ENCODE data around the gene GCSAM.
A peak's percentile ranks its signal among the peaks of the same experiment; 100 is the strongest.

Gene GCSAM

DNA sequence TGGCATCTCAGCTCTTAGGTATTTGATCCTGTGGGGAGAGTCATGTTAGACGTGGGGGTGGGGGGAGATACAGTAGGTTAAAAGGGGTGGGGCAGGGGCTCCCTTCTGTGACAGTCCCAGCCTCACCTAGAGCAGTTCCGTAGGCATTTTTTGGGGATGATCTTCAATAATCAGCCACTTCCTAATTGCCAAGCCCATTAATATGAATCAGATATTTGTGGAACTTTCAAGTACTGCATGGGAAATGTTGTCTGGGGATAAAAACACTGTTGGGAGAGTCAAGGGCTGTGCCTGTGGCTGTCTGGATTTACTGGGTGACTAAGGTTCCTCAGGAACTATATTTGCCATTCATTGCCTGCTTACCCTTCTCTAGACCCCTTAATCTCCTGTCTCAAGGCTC lies 37.3 kb downstream of the GCSAM start:
- H3K9me3 Mint-ChIP-seq, result no peaks in the 10 kb centered on the region
- no peaks in the 10 kb centered on the region for H3K27me3 Mint-ChIP-seq
- H3K27ac Mint-ChIP-seq, result no peak overlapping the region
- H3K4me3 Mint-ChIP-seq, result no peak overlapping the region
- peaks cover 28% of the 10 kb centered on the region for H3K4me1 Mint-ChIP-seq
- no peaks in the 10 kb centered on the region for H3K36me3 Mint-ChIP-seq

DNA sequence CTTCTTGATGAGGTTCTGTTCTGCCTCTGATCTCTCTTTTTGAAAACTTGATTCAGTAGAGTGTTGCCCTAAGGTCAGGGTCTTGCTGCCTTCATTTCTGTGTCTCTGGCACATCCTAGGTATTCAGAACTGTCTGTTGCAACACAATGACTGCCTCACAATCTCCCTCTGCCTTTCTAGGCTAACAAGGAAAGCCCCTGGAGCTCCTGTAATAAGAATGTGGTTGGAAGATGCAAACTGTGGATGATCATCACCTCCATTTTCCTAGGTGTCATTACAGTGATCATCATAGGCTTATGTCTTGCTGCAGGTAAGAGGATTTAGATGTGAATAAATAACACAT lies 39.9 kb downstream of the GCSAM start:
- Mint-ChIP-seq H3K36me3 (no peaks in the 10 kb centered on the region), H3K9me3 (no peaks in the 10 kb centered on the region), H3K27ac (peak overlapping the region; percentile 1), H3K4me1 (peaks cover 25% of the 10 kb centered on the region), H3K27me3 (no peaks in the 10 kb centered on the region), H3K4me3 (no peak overlapping the region)

DNA sequence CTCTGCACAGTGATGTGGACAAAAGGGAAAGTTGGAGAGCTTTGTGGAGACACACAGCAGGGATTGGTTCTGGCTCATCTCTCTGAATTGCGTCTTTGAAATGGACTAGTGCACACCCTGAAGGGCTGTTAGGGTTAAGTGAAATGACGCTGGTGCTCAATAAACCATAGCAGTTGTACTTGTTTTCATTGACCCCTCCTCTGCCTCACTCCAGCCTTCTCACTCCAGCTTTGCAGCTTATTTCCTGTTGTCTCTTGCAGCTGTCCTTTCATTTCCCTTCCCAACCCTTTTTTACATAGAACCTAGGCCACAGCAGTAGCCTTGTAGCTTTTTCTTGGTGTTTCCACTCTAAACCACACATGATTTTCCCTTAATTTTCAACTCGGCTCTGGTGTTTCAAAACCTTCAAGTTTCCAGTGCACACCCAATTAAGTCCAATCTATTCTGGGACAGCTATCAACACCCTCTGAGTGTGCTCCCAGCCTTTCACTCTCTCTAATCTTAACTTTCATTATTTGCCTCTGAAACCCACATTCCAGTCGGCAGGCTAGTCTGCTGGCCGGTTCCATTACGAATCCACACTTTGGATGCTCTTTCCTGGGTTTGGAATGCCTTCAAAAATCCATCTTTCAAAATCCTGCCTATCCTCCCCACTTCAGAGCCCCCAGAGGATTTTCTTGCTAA lies 40.4 kb downstream of the GCSAM start:
- Mint-ChIP-seq H3K27ac (peak overlapping the region; percentile 1), H3K4me1 (peaks cover 22% of the 10 kb centered on the region), H3K4me3 (no peak overlapping the region)

DNA sequence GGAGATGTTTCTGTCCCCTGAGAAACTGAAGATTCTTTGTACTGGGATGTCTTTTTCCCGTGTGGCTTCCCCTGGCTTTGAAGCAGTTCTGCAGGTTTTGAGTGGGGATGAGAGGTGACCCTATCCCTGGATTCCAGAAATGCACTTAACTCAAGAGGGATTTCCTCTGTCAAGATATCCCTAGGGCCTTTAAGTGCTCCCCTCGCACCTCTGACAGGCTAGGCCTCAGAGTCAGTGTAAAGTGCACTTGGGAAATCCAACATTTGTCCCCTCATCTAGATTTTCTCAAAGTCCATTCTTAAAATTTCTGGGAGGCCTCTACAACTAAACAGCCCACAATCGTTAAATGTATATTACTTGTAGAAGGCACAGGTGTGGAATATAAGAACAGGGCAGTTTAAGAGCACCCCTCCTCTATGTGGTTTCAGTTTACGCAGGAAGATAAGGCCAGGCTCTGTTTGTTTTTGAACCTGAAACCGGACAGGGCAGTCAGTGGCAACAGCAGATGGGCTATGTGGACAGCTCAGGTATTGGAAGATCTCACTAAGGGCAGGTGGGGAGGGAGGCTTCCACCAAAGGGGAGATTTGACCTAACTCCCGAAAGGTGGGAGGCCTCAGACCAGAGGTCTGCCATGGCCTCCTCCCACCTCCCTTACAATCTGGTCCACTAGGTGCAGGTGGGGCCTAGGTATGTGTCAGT lies 42.0 kb downstream of the GCSAM start:
- no peak overlapping the region for H3K27ac Mint-ChIP-seq
- no peaks in the 10 kb centered on the region for H3K36me3 Mint-ChIP-seq

More for the DNA sequence above, 40.4 kb downstream of the GCSAM start:
- Mint-ChIP-seq H3K36me3 (no peaks in the 10 kb centered on the region), H3K9me3 (no peaks in the 10 kb centered on the region), H3K27me3 (no peaks in the 10 kb centered on the region)

DNA sequence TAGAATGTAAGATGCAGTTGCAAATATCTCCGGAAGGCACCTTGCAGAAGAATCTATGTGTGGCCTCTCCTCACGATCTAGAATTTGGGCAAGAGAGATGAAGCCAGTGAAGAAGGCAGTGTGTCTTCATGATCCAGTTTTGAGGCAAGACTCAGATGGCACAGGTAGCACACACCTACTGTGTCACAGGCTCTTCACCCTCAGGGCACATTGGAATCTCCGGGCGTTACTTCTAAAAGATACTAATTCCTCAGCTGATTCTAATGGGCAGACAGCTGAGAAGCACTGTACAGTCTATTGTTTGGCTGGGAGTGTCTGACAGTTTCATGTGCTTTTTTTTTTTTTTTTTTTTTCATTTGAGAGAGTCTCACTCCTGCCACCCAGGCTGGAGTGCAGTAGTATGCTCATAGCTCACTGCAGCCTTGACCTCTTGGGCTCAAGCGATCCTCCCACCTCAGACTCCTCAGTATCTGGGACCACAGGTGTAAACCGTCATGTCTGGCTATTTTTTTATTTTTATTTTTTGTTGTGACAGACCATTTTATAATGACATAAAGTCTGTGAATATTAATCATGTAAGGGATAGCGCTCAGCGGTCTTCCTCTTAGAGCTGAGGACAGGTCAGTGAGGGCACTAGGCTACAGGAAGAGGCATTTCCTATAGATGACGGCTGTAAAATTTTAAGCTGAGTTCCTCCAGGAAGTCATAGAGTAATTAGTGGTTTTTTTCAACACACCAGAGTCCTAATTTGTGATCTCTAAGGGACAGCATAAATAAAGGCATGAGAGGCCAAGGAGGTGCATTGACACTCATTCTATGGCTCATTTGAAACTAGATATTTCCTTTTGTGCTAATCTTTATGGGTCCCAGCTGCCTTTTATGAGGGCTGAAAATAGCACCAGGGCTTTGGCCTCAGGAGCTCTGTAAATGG lies 42.8 kb downstream of the GCSAM start:
- Mint-ChIP-seq H3K27me3 (no peaks in the 10 kb centered on the region), H3K4me1 (peaks cover 29% of the 10 kb centered on the region), H3K9me3 (no peaks in the 10 kb centered on the region), H3K36me3 (no peaks in the 10 kb centered on the region), H3K27ac (no peak overlapping the region), H3K4me3 (no peak overlapping the region)

More for the DNA sequence above, 42.0 kb downstream of the GCSAM start:
- no peaks in the 10 kb centered on the region for H3K9me3 Mint-ChIP-seq
- H3K4me1 Mint-ChIP-seq, result peaks cover 27% of the 10 kb centered on the region
- H3K4me3 Mint-ChIP-seq, result no peak overlapping the region
- H3K27me3 Mint-ChIP-seq, result no peaks in the 10 kb centered on the region

DNA sequence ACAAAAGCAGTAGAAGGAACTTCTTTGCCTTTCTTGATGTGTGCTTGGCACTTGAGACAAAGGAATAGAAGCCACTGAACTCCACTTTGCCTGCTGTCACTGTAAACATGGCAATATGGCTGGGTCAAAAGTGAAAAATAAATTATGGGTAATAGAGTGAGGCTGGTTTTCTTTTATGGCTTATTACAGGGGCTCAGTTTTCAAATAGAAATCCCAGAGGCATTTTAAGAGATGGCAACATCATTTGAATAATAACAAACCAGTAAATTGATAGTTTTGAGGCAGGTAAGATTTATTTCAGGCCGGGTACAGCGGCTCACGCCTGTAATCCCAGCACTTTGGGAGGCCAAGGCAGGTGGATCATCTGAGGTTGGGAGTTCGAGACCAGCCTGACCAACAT lies 44.1 kb downstream of the GCSAM start:
- no peaks in the 10 kb centered on the region for H3K27me3 Mint-ChIP-seq
- H3K9me3 Mint-ChIP-seq, result no peaks in the 10 kb centered on the region
- H3K4me3 Mint-ChIP-seq, result no peak overlapping the region
- H3K4me1 Mint-ChIP-seq, result peaks cover 41% of the 10 kb centered on the region
- no peak overlapping the region for H3K27ac Mint-ChIP-seq
- no peaks in the 10 kb centered on the region for H3K36me3 Mint-ChIP-seq

DNA sequence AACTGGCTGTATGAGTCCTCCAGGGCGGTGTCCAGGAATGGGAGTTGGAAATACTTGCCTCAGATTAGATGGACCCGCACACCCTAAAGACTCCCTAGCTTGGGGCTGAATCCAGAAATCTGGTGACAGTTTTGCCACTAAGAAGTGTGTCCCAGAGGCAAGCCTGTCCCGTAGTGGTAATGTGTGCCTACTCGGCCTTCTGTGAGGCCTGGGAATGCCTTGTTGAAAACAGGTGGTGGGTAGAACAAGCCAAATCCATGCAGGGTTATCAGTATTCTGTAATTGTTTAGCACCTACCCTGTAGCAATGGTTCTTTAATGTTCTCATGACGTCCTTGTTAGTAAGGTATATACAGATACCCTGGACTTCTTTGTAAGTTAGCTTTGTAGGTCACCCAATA lies 45.3 kb downstream of the GCSAM start:
- Mint-ChIP-seq H3K4me1 (peaks cover 36% of the 10 kb centered on the region), H3K27me3 (no peaks in the 10 kb centered on the region), H3K27ac (no peak overlapping the region), H3K36me3 (no peaks in the 10 kb centered on the region), H3K4me3 (peak overlapping the region; percentile 86), H3K9me3 (no peaks in the 10 kb centered on the region)

DNA sequence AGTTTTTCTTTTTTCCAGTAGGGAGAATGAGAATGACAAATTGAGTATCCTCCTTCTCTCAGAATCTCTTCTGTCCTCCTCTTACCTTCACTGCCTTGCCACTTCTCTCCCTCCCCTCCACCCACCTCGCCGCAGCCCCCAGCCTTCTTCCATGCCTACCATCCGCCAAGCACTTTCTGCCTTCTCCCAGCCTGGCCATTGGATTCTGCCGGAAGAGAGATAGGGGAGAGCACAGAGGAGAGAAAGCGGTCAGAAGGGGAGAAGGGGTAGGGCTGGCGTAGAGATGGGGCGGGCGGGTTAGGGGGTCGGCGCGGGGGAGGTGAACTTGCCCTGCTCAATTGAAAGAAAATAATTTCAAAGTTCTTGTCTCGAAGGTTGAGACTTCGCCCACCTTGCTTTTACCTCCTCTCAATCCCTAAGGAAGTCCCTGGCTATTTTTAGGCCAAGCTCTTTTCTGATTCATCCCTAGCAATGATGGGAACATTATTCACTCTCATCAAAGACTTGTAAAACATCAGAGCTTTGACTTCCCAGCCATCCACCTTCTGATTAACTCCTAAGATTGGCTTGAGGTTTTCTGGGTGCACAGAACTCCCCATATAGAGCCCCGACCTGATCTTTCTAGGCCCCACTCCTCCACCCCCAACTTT lies 46.0 kb downstream of the GCSAM start:
- Mint-ChIP-seq H3K36me3 (no peaks in the 10 kb centered on the region), H3K9me3 (no peaks in the 10 kb centered on the region), H3K27ac (peak overlapping the region; percentile 12), H3K27me3 (no peaks in the 10 kb centered on the region), H3K4me3 (peak overlapping the region; percentile 86), H3K4me1 (peaks cover 30% of the 10 kb centered on the region)

DNA sequence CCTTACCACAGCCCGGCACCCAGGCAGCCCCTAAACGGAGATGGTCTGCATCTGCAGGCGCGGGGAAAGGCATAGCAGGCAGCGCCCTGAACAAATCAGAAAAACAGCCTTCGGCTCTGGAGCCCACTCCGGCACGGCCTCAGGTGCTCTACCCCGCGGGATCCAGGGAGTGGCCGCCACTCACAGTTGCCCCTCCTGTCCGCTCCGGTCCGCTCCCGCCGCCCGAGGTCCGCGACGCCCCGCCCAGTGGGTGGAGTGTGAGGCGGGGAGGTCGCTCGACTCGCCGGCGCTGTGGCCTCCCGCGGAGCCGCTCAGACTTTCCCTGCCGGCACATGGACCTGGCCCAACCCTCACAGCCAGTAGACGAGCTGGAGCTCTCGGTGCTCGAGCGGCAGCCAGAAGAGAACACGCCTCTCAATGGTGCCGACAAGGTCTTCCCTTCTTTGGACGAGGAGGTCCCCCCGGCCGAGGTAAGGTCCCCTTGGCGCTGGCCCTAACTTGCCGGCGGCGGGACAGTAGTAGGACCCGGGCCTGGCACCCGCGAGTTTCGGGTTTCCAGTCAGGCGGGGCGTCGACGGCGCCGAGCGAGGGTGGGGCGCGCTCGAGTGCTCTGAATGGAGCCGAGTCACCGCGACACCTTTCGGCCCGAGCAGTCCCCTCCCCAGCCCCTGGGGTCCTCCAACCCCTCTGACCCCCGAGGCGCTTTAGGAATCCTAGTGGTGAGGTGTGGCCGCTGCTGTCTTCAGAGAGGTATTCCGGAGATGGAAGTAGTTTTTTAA lies 46.8 kb downstream of the GCSAM start, which contains the start of gene C3orf52:
Gene C3orf52, plus strand, starts transcription at position 314 of the 779 bp plus-strand sequence. Its CDS starts 19 bp downstream, at position 333.
- Mint-ChIP-seq H3K9me3 (no peaks in the 10 kb centered on the region), H3K4me3 (peak within 1 kb of the TSS; percentile 86), H3K4me1 (peaks cover 30% of the 10 kb centered on the region), H3K36me3 (no peaks in the 10 kb centered on the region), H3K27ac (peak within 1 kb of the TSS; percentile 30), H3K27me3 (no peaks in the 10 kb centered on the region)

DNA sequence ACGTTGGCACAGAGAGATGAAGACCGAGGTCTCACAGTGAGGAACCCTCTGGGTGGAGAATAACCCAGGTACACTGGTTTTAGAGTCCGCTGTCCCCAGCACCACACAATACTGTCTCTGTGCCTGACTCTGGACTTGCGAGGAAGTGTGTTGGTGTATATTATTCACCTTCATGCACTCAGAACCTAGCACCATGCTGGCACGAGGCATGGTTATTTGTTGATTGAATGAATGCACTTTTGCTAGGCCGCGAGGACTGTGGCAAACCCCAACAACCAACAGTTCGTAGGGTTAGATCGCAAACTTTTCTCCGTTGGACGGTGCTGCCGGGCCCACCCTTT lies 47.3 kb downstream of the GCSAM start:
- Mint-ChIP-seq H3K27ac (peak overlapping the region; percentile 30), H3K9me3 (no peaks in the 10 kb centered on the region), H3K4me3 (peak overlapping the region; percentile 86), H3K4me1 (peaks cover 30% of the 10 kb centered on the region), H3K27me3 (no peaks in the 10 kb centered on the region), H3K36me3 (no peaks in the 10 kb centered on the region)

DNA sequence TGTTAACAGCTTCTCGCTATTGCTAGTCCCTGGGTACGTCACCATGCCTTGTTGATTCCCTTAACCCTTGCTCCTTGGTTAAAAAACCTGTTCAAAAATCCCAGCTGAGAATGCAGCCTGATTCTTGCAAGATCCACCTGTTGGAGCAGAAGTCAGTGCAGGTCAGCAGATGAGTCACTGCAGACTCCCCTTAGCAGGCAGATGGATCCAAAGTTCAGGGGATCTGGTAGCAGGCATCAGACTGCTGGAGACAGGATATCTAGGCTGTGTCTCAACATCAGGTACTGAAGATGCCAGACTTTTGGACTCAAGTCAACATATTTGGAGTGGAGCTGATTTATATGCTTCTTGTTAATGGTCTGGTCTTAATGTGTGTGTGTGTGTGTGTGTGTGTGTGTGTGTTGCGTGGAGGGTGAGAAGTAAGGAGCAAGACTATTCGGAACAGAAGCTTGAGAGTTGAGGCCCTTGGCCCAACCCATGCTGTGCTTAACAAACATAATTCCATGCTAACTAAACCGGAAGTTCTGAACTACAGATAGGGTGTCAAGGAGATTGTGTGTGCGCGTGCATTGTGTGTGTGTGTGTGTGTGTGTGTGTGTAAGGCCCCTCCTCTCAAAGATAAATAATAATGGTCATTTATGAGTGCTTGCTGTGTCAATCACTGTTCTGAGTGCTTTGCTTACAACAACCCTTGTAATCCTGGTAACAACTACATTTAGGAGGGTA lies 47.9 kb downstream of the GCSAM start:
- no peaks in the 10 kb centered on the region for H3K9me3 Mint-ChIP-seq
- H3K27me3 Mint-ChIP-seq, result no peaks in the 10 kb centered on the region
- no peak overlapping the region for H3K27ac Mint-ChIP-seq
- H3K4me1 Mint-ChIP-seq, result peaks cover 30% of the 10 kb centered on the region
- peak overlapping the region; percentile 86 for H3K4me3 Mint-ChIP-seq
- no peaks in the 10 kb centered on the region for H3K36me3 Mint-ChIP-seq

DNA sequence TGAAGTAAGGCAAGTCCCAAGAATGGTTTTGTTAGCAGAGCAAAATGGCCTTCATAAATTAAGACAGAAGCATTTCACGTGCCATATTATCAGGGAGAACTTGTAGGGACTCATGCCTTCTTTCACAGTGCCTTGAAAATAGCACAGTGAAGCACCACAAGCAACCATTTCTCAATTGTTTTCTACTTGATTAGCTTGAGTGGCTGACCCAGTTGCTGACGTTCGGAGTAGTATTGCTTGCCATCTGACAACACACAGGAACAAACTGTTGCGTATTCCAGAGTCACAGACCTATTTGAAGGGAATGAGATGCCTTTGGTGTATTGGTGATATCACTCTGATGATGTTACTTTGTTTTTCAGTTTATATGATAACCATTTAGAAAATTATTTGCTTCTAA lies 49.8 kb downstream of the GCSAM start:
- H3K27me3 Mint-ChIP-seq, result no peaks in the 10 kb centered on the region
- no peaks in the 10 kb centered on the region for H3K36me3 Mint-ChIP-seq
- peaks cover 30% of the 10 kb centered on the region for H3K4me1 Mint-ChIP-seq
- H3K27ac Mint-ChIP-seq, result no peak overlapping the region
- H3K4me3 Mint-ChIP-seq, result no peak overlapping the region
- no peaks in the 10 kb centered on the region for H3K9me3 Mint-ChIP-seq

DNA sequence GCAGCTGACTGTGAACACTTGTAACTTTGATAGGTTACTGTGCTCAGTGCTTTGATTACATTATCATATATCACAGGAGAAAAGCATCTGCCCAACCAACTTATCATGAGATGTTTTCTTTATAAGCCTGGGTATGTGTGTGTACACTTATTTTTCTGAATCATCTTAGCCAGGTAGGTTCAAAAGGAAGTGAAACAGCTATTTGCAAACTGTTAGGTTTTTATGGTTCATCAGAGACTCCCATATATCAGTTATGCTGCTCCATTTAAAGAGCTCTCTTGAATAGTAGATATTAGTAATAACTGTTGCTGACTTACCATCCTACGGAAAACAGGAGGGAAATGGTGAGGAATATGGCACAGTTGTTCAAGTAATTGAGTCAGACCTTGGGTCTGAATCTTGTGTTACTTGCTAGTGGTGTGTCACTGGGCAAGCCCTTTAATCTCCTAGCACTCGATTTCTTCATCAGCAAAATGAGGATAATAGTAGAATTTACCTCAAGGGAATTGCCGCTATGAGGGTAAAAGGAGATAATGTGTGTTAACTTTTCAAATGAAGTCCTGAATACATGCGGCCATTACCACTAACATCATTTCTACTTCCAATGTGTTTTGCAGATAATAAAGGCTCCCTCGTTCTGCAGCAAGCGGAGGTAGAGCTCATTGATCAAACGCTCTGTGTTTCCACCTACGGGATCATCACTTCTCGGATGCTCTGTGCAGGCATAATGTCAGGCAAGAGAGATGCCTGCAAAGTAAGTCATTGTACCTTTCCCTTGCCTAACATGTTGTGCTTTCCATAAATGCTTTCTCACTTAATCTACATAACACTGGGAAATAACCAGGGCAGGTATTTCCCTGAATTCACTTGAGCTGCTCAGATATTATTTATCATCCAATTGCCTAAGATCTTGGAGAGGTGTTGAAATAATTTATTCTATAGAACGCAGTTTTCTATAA lies 54.6 kb downstream of the GCSAM start:
- Mint-ChIP-seq H3K4me3 (no peak overlapping the region), H3K27ac (no peak overlapping the region), H3K4me1 (peaks cover 26% of the 10 kb centered on the region)

More for the DNA sequence above, 54.6 kb downstream of the GCSAM start:
- Mint-ChIP-seq H3K9me3 (no peaks in the 10 kb centered on the region), H3K27me3 (no peaks in the 10 kb centered on the region), H3K36me3 (no peaks in the 10 kb centered on the region)

Measured in activated naive CD4-positive, alpha-beta T cell treated with anti-CD3 and anti-CD28 coated beads, Interleukin-2, amount 50 U/mL, for 24 hours (primary cell).